Measurements from ENCODE around the gene FOXB1. TPM values are rescaled to one million over a fixed set of nuclear protein-coding genes. Genes with fewer than 3 reads are reported as not detected.

The FOXB1 gene
- total and polyA plus RNA-seq, 2 experiments from 2014 or later = 4.7 to 6.7 TPM

GRCh38 chr15:60009980-60010732 is 6.0 kb downstream of the FOXB1 start (continued):
- TF ChIP-seq ZNF462 (CRISPR knock-in tag; IDR thresholded peaks at IDR 0.05) (no peak), JUNB (IDR thresholded peaks at IDR 0.05; ENCODE audit: unreplicated experiment) (no peak)

- H3F3A ChIP-seq (replicated peaks; ENCODE audit: low read depth) = peaks cover 7% of the 10 kb centered on the region; the same call in 1 of the 2 replicates
- Mint-ChIP-seq H3K27me3 (ENCODE audit: insufficient read depth, low read depth, poor library complexity) (peaks cover 12% of the 10 kb centered on the region), H3K4me3 (peak overlapping the region; percentile 64), H3K27ac (peak overlapping the region; percentile 49; the same call in 1 of the 2 replicates), H3K36me3 (ENCODE audit: low read depth) (no peaks in the 10 kb centered on the region; the same call in 1 of the 3 replicates), H3K9me3 (no peaks in the 10 kb centered on the region; the same call in 2 of the 3 replicates), H3K4me1 (peaks cover 70% of the 10 kb centered on the region)
- H3K4me1 ChIP-seq (ENCODE audit: insufficient read depth) = peaks cover 64% of the 10 kb centered on the region
- H3K27me3 ChIP-seq (ENCODE audit: insufficient read depth) = peaks cover 12% of the 10 kb centered on the region
- DNase-seq (ENCODE audit: low spot score) (peak; percentile 46), ATAC-seq (peak; percentile 10; the same call in 2 of the 3 replicates)
- no peak overlapping the region for H2AFZ ChIP-seq
- H3K4me3 ChIP-seq = peak overlapping the region; percentile 44
- no peaks in the 10 kb centered on the region; the same call in 1 of the 2 replicates for H3K79me2 ChIP-seq (replicated peaks; ENCODE audit: insufficient read depth)
- H4K20me1 ChIP-seq (replicated peaks; ENCODE audit: insufficient read depth) = no peaks in the 10 kb centered on the region
- H3K9me2 ChIP-seq (ENCODE audit: insufficient read depth) = no peaks in the 10 kb centered on the region
- no peaks in the 10 kb centered on the region for H3K36me3 ChIP-seq (ENCODE audit: insufficient read depth)
- peak overlapping the region; percentile 88 for H3K27ac ChIP-seq (ENCODE audit: low read depth)
- H3K4me2 ChIP-seq = peak overlapping the region; percentile 93
- TF ChIP-seq EZH2phosphoT487 (IDR thresholded peaks at IDR 0.05; ENCODE audit: unreplicated experiment) = no peak
- no peak for TF ChIP-seq POLR2AphosphoS5 (IDR thresholded peaks at IDR 0.05; ENCODE audit: low read depth)
- TF ChIP-seq CREB1 (CRISPR knock-in tag; IDR thresholded peaks at IDR 0.05; ENCODE audit: low read depth) = no peak
- no peak for TF ChIP-seq NANOG (IDR thresholded peaks at IDR 0.05; ENCODE audit: borderline replicate concordance)
- no peak for TF ChIP-seq REST (IDR thresholded peaks at IDR 0.05; ENCODE audit: unreplicated experiment)
- TF ChIP-seq JUNB (IDR thresholded peaks at IDR 0.05; ENCODE audit: unreplicated experiment) = no peak
- no peak for TF ChIP-seq ZNF114 (CRISPR knock-in tag; IDR thresholded peaks at IDR 0.05)
- no peak for TF ChIP-seq CTCF (conservative IDR thresholded peaks at IDR 0.05; ENCODE audit: low read depth in 2 of 2)
- no peak for TF ChIP-seq EZH2 (IDR thresholded peaks at IDR 0.05; ENCODE audit: low read depth, unreplicated experiment)
Measured at GRCh38 chr15:60010858-60011257, 6.7 kb downstream of the FOXB1 start.
